Skeletal muscle tissue (tissue), 4 donors: Measurements from ENCODE around the gene ACVR2A. TPM values are rescaled to one million over a fixed set of nuclear protein-coding genes. Genes with fewer than 3 reads are reported as not detected.

Source experiments
- H3K27ac ChIP-seq: one replicate; pipeline ENCODE4 v1.7.0; 2013; ENCODE audit warnings: mild to moderate bottlenecking, low read depth, low read length, inconsistent platforms
- H3K27me3 ChIP-seq, 3 donors: one replicate each; pipeline ENCODE4 v1.7.0; 2013; ENCODE audit warnings: low read length in 3 of 3; ENCODE audit not compliant: control insufficient read depth in 3 of 3, insufficient read depth in 3 of 3
- H3K36me3 ChIP-seq, 3 donors: one replicate each; pipeline ENCODE4 v1.7.0; 2013; ENCODE audit warnings: low read length in 3 of 3; ENCODE audit not compliant: control insufficient read depth in 3 of 3, insufficient read depth in 3 of 3
- H3K4me1 ChIP-seq, 3 donors: one replicate each; pipeline ENCODE4 v1.7.0; 2013; ENCODE audit warnings: low read length in 3 of 3, mild to moderate bottlenecking in 3 of 3; ENCODE audit not compliant: control insufficient read depth in 3 of 3, insufficient read depth in 3 of 3
- H3K4me3 ChIP-seq, 3 donors: one replicate each; pipeline ENCODE4 v1.7.0; 2013; ENCODE audit warnings: low read length in 3 of 3
- H3K9ac ChIP-seq, 3 donors: one replicate each; pipeline ENCODE4 v1.7.0; 2013; ENCODE audit warnings: low read length in 3 of 3, mild to moderate bottlenecking in 3 of 3, moderate library complexity in 2 of 3, low read depth in 1 of 3
- H3K9me3 ChIP-seq, 3 donors: one replicate each; pipeline ENCODE4 v1.7.0; 2013; ENCODE audit warnings: low read length in 3 of 3; ENCODE audit not compliant: control insufficient read depth in 3 of 3
- total RNA-seq: library from RNA; depleted of rRNA; stranded (reverse); fragments of >200 nt; gene quantifications from one replicate; pipeline ENCODE4 v1.2.3, GENCODE V29; 2014
- donor health status: Osteomylitis.

Gene ACVR2A
- total RNA-seq = 63.2 TPM

DNA sequence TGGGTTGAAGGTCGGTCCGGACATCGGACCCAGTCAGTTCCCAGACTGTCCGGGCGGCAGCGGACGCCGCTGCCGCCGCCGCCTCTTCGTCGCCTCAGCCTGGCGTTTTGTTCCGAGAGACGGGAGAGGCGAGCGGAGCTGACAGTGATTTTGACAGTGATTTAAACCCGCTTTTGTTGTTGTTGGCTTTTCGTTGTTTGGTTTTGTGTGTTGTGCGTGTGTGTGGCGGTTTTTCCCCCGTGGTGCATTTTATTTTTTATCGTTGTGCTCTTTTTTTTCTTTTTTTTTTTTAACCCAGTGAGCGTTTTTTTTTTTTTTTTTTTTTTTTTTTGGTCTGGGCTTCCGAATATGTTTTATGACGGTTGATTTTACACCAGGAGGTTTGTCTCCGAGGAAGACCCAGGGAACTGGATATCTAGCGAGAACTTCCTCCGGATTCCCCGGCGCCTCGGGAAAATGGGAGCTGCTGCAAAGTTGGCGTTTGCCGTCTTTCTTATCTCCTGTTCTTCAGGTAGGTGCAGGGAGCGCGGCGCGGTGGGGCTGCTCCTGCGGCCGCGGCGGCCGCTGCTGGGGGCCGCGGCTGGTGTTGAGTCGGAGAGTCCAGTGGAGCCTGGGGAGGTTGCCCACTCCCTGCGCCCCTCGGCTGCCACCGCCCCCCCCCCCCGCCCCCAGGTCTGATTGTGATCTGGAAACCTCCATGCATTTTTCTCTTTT, at the start of gene ACVR2A:
Gene ACVR2A, plus strand, starts transcription at position 333 of the 714 bp plus-strand sequence. Its CDS starts 124 bp downstream, at position 457.
- Histone ChIP-seq H3K9ac (peak within 1 kb of the TSS; percentile 87 to 96 (median 91)), H3K27ac (peak within 1 kb of the TSS; percentile 94), H3K9me3 (no peaks in the 10 kb centered on the region), H3K4me3 (peak within 1 kb of the TSS; percentile 75 to 94 (median 81)), H3K4me1 (peaks cover 5 to 24% (median 24%) of the 10 kb centered on the region in 3 donors), H3K36me3 (no peaks in the 10 kb centered on the region), H3K27me3 (no peaks in the 10 kb centered on the region)

DNA sequence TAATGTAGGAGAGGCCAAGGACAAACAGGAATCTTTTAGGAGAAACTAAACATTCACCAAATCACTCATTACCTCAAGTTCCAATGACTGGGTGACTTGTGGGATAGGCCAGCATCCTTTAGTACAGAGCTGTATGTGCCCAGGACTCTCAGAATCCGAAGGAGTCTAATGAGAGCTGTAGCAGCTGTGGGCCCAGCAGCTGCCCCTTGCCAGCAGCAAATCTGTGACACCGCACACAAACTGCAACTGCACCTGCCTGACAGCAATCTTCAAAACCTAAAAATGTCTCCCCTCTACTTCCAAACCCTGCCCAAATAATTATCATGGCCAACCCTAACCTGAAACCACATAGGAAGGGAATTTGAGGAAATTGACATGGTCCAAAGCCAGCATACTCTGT, 44.5 kb upstream of the ACVR2A start:
- H3K27me3 ChIP-seq = no peaks in the 10 kb centered on the region
- H3K9ac ChIP-seq = no peak overlapping the region
- H3K27ac ChIP-seq = no peak overlapping the region
- no peaks in the 10 kb centered on the region for H3K4me1 ChIP-seq
- no peaks in the 10 kb centered on the region for H3K36me3 ChIP-seq
- no peak overlapping the region for H3K4me3 ChIP-seq
- H3K9me3 ChIP-seq = no peaks in the 10 kb centered on the region

DNA sequence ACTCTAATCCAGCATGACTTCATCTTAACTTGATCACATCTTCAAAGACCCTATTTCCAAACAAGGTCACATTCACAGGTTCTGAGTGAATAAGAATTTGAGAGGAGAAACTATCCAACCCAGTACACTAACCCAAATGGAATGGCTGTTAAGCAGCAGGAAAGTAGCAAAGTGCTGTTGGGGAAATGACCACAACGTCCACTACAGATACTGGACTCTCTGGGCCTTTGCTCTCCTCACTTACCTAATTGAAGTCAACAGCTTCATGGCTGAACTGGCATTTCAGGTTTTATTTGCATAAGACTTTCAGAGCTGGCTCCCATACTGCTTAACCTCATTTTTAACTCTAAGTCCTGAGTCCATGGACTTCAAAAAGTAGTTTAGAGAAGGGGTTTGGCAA, 38.0 kb upstream of the ACVR2A start:
- H3K36me3 ChIP-seq = no peaks in the 10 kb centered on the region
- H3K27me3 ChIP-seq = no peaks in the 10 kb centered on the region

DNA sequence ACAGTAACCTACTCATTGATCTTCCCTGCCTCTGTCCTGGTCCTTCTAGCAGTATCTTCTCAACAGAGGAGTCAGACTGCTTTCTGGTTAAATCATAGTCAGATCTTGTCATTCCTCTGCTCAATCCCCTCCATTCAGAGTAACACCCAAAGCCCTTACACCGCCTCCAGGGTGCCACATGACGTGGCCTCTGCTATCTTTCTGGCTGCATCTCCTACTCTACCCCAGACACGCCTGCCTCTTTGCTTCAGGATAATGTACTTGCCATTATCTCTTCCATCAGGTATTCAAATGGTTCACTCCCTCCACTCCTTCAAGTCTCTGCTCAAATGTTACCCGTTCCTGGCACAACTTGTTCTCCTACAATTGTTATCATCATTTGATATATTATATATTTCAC, 36.3 kb upstream of the ACVR2A start:
- Histone ChIP-seq H3K27me3 (no peaks in the 10 kb centered on the region), H3K36me3 (no peaks in the 10 kb centered on the region), H3K9ac (no peak overlapping the region), H3K4me1 (no peaks in the 10 kb centered on the region), H3K9me3 (no peaks in the 10 kb centered on the region), H3K27ac (no peak overlapping the region), H3K4me3 (no peak overlapping the region)

More for the DNA sequence above, 38.0 kb upstream of the ACVR2A start:
- H3K9me3 ChIP-seq = no peaks in the 10 kb centered on the region
- H3K9ac ChIP-seq = no peak overlapping the region
- H3K4me1 ChIP-seq = no peaks in the 10 kb centered on the region
- no peak overlapping the region for H3K4me3 ChIP-seq
- no peak overlapping the region for H3K27ac ChIP-seq

DNA sequence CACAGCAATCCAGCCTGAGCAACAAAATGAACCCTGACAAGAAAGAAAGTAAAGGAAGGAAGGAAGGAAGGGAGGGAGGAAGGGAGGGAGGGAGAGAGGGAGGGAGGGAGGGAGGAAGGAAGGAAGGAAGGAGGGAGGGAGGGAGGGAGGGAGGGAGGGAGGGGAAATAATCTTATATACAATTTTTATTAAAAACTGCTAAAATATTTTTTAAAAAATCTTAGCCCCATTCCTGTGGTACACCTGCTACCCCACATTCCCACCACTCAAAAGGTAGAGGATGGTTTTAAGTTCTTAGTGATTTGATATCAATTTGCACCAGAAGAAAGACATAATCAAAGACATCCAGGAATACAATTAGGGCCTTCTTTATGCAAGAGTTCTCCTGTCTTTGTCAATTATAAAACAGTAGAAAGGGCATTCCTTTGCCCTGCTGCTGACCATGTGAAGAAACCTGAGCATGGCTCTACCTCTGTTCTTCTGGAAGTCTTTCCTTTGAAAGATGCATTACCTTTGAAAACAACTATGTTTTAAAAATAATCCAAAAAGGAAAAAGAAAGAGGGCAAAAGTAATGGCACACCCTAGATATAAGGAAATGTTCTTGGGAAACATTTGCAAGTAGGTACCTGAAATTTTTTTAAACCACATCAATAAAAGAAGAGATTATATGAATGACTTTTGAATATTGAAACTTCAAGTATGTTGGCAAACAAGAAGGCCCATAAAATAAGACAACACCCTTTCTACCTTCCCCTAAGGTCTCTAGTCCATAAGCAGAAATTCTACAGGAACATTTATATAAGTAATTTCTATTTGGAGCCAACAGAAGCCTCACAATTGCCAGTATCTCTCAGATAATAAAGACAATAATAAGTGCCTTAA, 33.7 kb upstream of the ACVR2A start:
- H3K36me3 ChIP-seq = no peaks in the 10 kb centered on the region
- H3K27me3 ChIP-seq = no peaks in the 10 kb centered on the region
- no peak overlapping the region for H3K9ac ChIP-seq
- H3K4me1 ChIP-seq = no peaks in the 10 kb centered on the region
- no peaks in the 10 kb centered on the region for H3K9me3 ChIP-seq
- H3K27ac ChIP-seq = no peak overlapping the region
- no peak overlapping the region for H3K4me3 ChIP-seq

DNA sequence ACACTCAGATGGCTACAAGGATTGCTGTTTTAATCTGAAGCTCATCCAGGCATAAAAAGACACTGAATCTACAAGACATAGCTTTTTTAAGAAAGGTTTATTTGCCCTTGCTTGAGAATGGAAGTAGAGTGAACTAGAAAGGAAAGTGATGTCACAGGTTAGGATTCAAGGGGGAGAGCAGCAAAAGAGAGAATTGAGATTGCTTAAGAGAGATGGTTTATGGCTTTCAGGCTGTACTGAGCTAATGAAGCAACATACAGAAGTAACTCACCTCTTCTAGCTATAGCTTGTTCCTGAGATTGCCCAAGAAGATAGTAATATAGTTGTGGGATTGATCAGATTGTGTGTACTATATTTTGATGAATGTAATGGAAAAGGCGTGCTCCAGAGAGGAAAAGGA, 26.1 kb upstream of the ACVR2A start:
- Histone ChIP-seq H3K9me3 (no peaks in the 10 kb centered on the region), H3K36me3 (no peaks in the 10 kb centered on the region), H3K27ac (no peak overlapping the region), H3K4me3 (no peak overlapping the region), H3K4me1 (no peaks in the 10 kb centered on the region), H3K9ac (no peak overlapping the region), H3K27me3 (no peaks in the 10 kb centered on the region)

DNA sequence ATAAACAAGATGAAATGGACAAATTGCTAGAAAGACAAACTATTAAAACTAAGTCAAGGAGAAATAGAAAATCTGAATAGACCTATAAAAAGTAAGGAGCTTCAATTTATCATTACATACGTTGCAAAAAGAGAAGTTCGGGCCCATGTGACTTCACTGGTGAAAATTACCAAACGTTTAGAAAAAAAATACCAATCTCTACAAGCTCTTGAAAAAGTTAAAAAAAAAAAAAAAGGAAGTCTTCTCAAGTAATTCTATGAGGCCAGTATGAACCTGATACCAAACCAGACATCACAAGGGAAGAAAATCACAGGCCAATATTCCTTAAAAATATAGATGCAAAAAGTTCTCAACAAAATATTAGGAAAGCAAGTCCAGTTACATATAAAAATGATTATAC, 20.2 kb upstream of the ACVR2A start:
- Histone ChIP-seq H3K36me3 (no peaks in the 10 kb centered on the region), H3K27me3 (no peaks in the 10 kb centered on the region), H3K4me1 (no peaks in the 10 kb centered on the region), H3K9me3 (no peaks in the 10 kb centered on the region), H3K27ac (no peak overlapping the region), H3K9ac (no peak overlapping the region), H3K4me3 (no peak overlapping the region)

DNA sequence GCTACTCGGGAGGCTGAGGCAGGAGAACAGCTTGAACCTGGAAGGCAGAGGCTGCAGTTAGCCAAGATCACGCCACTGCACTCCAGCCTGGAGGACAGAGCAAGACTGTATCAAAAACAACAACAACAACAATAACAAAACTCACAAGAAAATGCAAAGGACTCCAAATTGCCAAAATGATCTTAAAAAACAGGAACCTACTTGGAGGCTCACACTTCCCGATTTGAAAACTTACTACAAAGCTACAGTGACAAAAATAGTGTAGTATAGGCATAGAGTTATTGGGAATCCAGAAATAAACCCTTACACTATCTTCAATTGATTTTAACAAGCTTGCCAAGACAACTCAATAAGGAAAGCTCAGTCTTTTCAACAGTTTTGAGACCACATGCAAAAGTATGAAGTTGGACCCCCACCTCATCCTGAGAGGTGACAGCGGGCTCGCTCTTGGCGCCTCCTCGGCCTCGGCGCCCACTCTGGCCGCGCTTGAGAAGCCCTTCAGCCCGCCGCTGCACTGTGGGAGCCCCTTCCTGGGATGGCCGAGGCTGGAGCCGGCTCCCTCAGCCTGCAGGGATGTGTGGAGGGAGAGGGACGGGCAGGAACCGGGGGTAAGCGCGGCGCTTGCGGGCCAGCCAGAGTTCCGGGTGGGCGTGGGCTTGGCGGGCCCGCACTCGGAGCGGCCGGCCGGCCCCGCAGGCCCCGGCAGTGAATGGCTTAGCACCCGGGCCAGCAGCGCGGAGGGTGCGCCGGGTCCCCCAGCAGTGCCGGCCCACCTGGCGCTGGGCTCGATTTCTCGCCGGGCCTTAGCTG, 18.3 kb upstream of the ACVR2A start:
- Histone ChIP-seq H3K9me3 (peaks cover 0 to 9% (median 0%) of the 10 kb centered on the region in 3 donors), H3K4me1 (no peaks in the 10 kb centered on the region), H3K9ac (no peak overlapping the region), H3K4me3 (no peak overlapping the region), H3K36me3 (no peaks in the 10 kb centered on the region), H3K27ac (no peak overlapping the region), H3K27me3 (no peaks in the 10 kb centered on the region)

DNA sequence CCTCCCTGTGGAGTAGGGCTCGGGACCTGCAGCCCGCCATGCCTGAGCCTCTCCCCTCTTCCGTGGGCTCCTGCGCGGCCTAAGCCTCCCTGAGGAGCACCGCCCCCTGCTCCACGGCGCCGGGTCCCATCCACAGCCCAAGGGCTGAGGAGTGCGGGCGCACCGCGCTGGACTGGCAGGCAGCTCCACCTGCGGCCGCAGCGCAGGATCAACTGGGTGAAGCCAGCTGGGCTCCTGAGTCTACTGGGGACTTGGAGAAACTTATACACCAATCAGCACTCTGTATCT, 17.8 kb upstream of the ACVR2A start:
- Histone ChIP-seq H3K9me3 (peaks cover 0 to 9% (median 0%) of the 10 kb centered on the region in 3 donors), H3K4me1 (no peaks in the 10 kb centered on the region), H3K27me3 (no peaks in the 10 kb centered on the region), H3K9ac (no peak overlapping the region), H3K36me3 (no peaks in the 10 kb centered on the region), H3K4me3 (no peak overlapping the region), H3K27ac (no peak overlapping the region)
